ENCODE data around the gene EWSR1. TPM values are rescaled to one million over a fixed set of nuclear protein-coding genes. Genes with fewer than 3 reads are reported as not detected.

Gene EWSR1
- total RNA-seq, 3 donors from 2014 or later: 458 to 522 (median 474) TPM

DNA sequence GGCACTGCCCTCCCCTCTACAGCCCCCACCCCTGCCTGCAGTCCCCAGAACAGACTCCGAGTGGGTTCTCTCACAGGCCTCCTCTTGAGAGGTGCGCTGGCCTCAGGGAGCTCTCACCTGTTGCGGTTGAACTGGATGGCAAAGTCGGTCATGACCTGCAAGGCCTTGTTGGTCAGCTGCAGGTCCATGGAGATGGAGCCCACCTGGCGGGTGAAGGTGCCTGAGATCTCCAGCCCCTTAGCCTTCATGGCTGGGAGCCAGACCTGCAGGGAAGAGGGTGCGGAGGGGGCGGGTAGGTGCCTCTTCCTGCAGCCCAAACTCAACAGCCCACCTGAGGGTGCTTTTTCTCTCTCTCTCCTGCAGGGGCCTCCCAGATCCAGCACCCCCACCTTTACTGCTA is 66.1 kb downstream of the EWSR1 start:
- no peak overlapping the region for H3K4me3 Mint-ChIP-seq
- DNase-seq: no peak
- H3K4me1 Mint-ChIP-seq (ENCODE audit: low read depth): no peaks in the 10 kb centered on the region
- no peaks in the 10 kb centered on the region for H3K27me3 Mint-ChIP-seq (ENCODE audit: low read depth)
- no peak for ATAC-seq
- H3K9me3 Mint-ChIP-seq: no peaks in the 10 kb centered on the region
- peaks cover 32% of the 10 kb centered on the region for H3K36me3 Mint-ChIP-seq (ENCODE audit: insufficient read depth)

DNA sequence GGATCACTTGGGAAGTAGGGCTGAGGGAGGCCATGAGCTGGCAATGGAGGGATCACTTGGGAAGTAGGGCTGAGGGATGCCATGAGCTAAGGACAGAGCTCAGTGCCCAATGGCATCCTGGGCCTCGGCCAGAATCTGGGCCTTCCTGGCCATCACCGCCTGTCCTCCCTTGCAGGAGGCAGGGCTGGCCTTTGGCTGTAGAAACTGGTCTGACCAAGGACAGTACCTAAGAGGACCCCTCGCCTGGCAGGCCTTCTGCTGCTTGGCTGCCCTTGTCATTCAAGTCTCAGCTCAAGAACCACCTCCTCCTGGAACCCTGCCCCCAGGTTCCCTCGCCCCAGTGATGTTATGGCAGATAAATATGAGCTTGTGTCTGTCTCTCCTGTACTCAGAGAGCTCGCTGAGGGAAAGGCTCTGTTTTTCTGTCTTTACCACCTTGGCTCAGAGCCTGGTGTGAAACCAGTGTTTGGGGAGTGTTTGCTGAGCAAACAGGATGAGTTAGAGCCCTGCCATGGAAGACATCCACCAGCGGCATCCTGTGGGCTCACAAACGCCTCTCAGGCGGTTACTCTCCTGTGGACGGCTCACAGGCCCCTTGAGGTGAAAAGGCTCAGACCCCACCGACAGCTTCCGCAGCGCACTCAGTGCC is 66.8 kb downstream of the EWSR1 start:
- H3K27me3 Mint-ChIP-seq (ENCODE audit: low read depth): no peaks in the 10 kb centered on the region
- H3K4me3 Mint-ChIP-seq: no peak overlapping the region
- no peaks in the 10 kb centered on the region for H3K9me3 Mint-ChIP-seq
- peaks cover 34% of the 10 kb centered on the region for H3K36me3 Mint-ChIP-seq (ENCODE audit: insufficient read depth)
- H3K4me1 Mint-ChIP-seq (ENCODE audit: low read depth): no peaks in the 10 kb centered on the region
- ATAC-seq (no peak), DNase-seq (no peak)

DNA sequence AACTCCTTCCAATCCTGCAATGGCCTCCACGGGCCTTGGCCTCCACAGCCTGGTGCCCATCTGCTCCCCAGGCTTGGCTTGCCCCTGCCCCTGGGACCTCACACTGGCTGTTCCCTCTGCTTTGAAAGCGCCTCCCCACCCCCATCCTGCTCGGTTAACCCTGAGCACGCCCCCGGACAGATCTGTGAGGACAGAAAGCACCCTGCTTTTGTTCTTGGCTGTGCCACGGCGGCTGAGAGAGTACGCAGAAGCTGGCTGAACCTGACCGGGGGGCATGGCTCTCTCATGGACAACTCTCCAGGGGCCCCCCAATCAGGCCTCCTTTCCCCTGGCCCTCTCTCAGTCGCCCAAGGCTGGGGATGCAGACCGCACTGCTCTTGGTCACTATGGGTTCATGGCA is 67.6 kb downstream of the EWSR1 start:
- no peak for ATAC-seq
- H3K9me3 Mint-ChIP-seq: no peaks in the 10 kb centered on the region
- no peaks in the 10 kb centered on the region for H3K4me1 Mint-ChIP-seq (ENCODE audit: low read depth)
- no peak overlapping the region for H3K4me3 Mint-ChIP-seq
- no peaks in the 10 kb centered on the region for H3K27me3 Mint-ChIP-seq (ENCODE audit: low read depth)
- no peak for DNase-seq
- peaks cover 38% of the 10 kb centered on the region for H3K36me3 Mint-ChIP-seq (ENCODE audit: insufficient read depth)

DNA sequence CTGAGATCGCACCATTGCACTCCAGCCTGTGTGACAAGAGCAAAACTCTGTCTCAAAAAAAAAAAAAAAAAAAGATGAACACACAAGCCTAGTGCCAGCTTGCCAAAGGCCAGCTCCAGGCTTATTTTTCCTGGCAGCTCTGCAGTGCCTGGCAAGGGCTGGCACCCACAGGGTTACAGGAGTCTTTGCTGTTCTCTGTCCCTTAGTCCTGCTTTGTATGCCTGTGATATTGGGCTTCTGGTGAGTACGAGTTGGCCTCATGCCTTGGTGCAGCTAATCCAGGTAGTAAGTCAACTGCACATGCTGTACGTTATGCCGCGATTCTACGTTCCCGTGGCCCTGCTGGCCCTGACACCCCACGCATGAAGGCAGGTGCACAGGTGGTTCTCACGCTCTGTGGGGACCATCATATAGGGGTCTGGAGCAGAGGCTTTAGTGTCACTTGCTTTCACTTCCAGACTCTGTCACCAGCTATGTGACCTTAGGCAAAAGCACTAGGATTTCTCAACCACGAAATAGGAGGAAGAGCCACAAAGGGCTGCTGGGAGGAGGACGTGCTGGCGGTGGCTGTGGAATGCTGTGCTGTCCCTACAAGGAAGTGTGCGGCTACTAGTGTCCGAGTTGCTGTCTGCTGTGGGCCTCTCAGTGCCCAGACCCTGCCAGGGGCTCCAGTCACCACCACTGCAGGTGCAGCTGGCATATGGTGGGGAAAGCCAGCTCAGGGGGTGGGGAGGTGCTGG is 68.9 kb downstream of the EWSR1 start:
- H3K27me3 Mint-ChIP-seq (ENCODE audit: low read depth): no peaks in the 10 kb centered on the region
- ATAC-seq (no peak), DNase-seq (no peak)
- peaks cover 40% of the 10 kb centered on the region for H3K36me3 Mint-ChIP-seq (ENCODE audit: insufficient read depth)
- H3K4me1 Mint-ChIP-seq (ENCODE audit: low read depth): no peaks in the 10 kb centered on the region
- H3K9me3 Mint-ChIP-seq: no peaks in the 10 kb centered on the region
- no peak overlapping the region for H3K4me3 Mint-ChIP-seq

DNA sequence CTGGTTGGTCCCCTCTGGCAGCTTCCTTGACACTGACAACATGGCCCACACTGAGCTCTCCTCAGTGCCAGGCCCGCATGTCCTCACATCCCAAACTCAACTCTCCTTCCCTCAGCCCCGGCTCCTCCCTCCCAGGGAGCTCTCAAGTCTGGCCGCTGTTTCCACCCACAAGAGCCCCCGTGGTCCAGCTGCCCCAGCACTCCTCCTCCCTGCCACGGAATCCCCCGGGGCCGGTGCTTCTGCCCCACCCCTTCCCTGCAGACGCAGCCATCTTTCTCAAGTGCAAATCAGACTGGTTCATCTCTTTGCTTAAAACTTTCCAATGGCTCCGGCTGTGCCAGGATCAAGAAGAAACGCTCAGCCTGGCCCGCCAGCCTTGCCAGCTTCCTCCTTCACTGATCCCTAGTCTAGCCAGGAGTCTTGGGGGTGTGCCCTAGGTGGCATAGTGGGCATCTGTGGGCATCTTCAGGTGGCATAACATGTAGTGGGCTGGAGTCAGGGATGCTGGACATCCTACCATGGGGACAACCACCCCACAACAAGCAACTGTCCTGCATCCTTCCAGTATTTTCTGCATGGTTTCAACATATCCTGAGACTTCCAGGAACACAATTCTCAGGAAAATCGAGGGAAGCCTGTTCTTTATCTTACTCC is 69.7 kb downstream of the EWSR1 start:
- H3K4me1 Mint-ChIP-seq (ENCODE audit: low read depth): no peaks in the 10 kb centered on the region
- H3K4me3 Mint-ChIP-seq: no peak overlapping the region
- no peaks in the 10 kb centered on the region for H3K9me3 Mint-ChIP-seq
- H3K27me3 Mint-ChIP-seq (ENCODE audit: low read depth): no peaks in the 10 kb centered on the region
- ATAC-seq (no peak), DNase-seq (no peak)
- peaks cover 43% of the 10 kb centered on the region for H3K36me3 Mint-ChIP-seq (ENCODE audit: insufficient read depth)

DNA sequence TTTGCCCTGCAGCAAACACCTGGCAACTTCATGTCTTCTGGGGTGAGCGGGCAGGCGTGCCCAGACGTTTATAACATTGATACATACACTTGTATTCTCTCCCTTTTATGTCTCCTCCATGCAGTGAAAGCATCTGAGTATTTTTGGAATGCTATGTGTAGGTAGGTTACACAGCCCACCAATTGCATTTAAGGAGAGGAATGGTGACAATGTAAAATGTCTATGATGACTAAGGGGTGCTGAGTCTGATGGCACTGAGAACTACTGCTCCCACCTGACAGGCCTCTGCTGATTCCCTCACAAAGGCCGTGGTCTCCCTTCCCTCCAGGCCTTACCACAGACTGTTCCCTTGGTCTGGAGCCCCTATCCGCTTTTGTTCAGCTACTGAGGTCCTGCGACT is 70.3 kb downstream of the EWSR1 start:
- no peak overlapping the region for H3K4me3 Mint-ChIP-seq
- no peaks in the 10 kb centered on the region for H3K9me3 Mint-ChIP-seq
- ATAC-seq: no peak
- DNase-seq: no peak
- H3K27me3 Mint-ChIP-seq (ENCODE audit: low read depth): no peaks in the 10 kb centered on the region
- H3K4me1 Mint-ChIP-seq (ENCODE audit: low read depth): no peaks in the 10 kb centered on the region
- H3K36me3 Mint-ChIP-seq (ENCODE audit: insufficient read depth): peaks cover 47% of the 10 kb centered on the region

- DNase-seq (no peak), ATAC-seq (no peak)
- Mint-ChIP-seq H3K9me3 (no peaks in the 10 kb centered on the region), H3K4me3 (no peak overlapping the region), H3K4me1 (ENCODE audit: low read depth) (no peaks in the 10 kb centered on the region), H3K27me3 (ENCODE audit: low read depth) (no peaks in the 10 kb centered on the region), H3K36me3 (ENCODE audit: insufficient read depth) (peaks cover 49% of the 10 kb centered on the region)
Measured at GRCh38 chr22:29339381-29340235, 71.5 kb downstream of the EWSR1 start.

GRCh38 chr22:29340566-29340965 is 72.5 kb downstream of the EWSR1 start:
- Mint-ChIP-seq H3K4me3 (no peak overlapping the region), H3K9me3 (no peaks in the 10 kb centered on the region), H3K27me3 (ENCODE audit: low read depth) (no peaks in the 10 kb centered on the region), H3K36me3 (ENCODE audit: insufficient read depth) (peaks cover 46% of the 10 kb centered on the region), H3K4me1 (ENCODE audit: low read depth) (no peaks in the 10 kb centered on the region)
- DNase-seq (no peak), ATAC-seq (no peak)

- H3K4me3 Mint-ChIP-seq: no peak overlapping the region
- H3K9me3 Mint-ChIP-seq: no peaks in the 10 kb centered on the region
- H3K4me1 Mint-ChIP-seq (ENCODE audit: low read depth): no peaks in the 10 kb centered on the region
- DNase-seq (no peak), ATAC-seq (no peak)
- H3K27me3 Mint-ChIP-seq (ENCODE audit: low read depth): no peaks in the 10 kb centered on the region
- peaks cover 39% of the 10 kb centered on the region for H3K36me3 Mint-ChIP-seq (ENCODE audit: insufficient read depth)
Measured at GRCh38 chr22:29341056-29341848, 73.2 kb downstream of the EWSR1 start.

- H3K9me3 Mint-ChIP-seq: no peaks in the 10 kb centered on the region
- H3K36me3 Mint-ChIP-seq (ENCODE audit: insufficient read depth): peaks cover 37% of the 10 kb centered on the region
- no peak overlapping the region for H3K4me3 Mint-ChIP-seq
- no peak for ATAC-seq
- no peaks in the 10 kb centered on the region for H3K4me1 Mint-ChIP-seq (ENCODE audit: low read depth)
- no peak for DNase-seq
- no peaks in the 10 kb centered on the region for H3K27me3 Mint-ChIP-seq (ENCODE audit: low read depth)
Measured at GRCh38 chr22:29341849-29342127, 73.7 kb downstream of the EWSR1 start.

GRCh38 chr22:29342177-29342576 is 74.1 kb downstream of the EWSR1 start:
- Mint-ChIP-seq H3K36me3 (ENCODE audit: insufficient read depth) (peaks cover 34% of the 10 kb centered on the region), H3K4me3 (no peak overlapping the region), H3K4me1 (ENCODE audit: low read depth) (no peaks in the 10 kb centered on the region), H3K9me3 (no peaks in the 10 kb centered on the region), H3K27me3 (ENCODE audit: low read depth) (no peaks in the 10 kb centered on the region)
- DNase-seq (no peak), ATAC-seq (no peak)

GRCh38 chr22:29342577-29343312 is 74.7 kb downstream of the EWSR1 start:
- ATAC-seq (no peak), DNase-seq (no peak)
- H3K27me3 Mint-ChIP-seq (ENCODE audit: low read depth): no peaks in the 10 kb centered on the region
- H3K9me3 Mint-ChIP-seq: no peaks in the 10 kb centered on the region
- H3K36me3 Mint-ChIP-seq (ENCODE audit: insufficient read depth): peaks cover 38% of the 10 kb centered on the region
- H3K4me1 Mint-ChIP-seq (ENCODE audit: low read depth): no peaks in the 10 kb centered on the region
- no peak overlapping the region for H3K4me3 Mint-ChIP-seq

DNA sequence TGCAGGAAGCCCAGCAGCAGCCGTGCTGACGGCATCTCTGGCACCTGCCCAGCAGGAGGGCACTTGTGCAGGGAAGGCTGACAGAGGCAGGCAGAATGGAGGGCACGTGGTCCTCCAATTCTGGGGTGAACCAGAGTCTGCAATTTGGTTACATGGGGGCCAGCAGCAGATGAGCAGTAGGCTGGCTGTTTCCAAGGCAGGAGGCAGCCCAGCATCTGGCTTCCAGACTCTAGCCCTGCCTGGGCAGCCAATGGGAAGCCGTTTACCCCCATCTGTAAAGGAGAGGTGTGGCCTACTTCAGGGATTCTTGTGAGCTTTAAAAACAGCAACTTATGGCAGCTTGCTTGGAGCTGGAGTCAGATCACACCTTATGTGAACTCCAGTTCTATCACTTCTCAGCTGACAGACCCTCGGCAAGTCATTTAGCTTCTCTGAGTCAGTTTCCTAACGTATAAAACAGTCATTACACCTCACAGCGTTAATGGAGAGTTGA is 75.3 kb downstream of the EWSR1 start:
- H3K36me3 Mint-ChIP-seq (ENCODE audit: insufficient read depth): peaks cover 36% of the 10 kb centered on the region

More for the DNA sequence above, 75.3 kb downstream of the EWSR1 start:
- ATAC-seq (peak in 1 of 2 donors; percentile 58), DNase-seq (no peak)
- Mint-ChIP-seq H3K4me3 (no peak overlapping the region), H3K4me1 (ENCODE audit: low read depth) (no peaks in the 10 kb centered on the region), H3K27me3 (ENCODE audit: low read depth) (no peaks in the 10 kb centered on the region), H3K9me3 (no peaks in the 10 kb centered on the region)
